ENCODE data around the gene KLHL21.

KLHL21 gene

DNA sequence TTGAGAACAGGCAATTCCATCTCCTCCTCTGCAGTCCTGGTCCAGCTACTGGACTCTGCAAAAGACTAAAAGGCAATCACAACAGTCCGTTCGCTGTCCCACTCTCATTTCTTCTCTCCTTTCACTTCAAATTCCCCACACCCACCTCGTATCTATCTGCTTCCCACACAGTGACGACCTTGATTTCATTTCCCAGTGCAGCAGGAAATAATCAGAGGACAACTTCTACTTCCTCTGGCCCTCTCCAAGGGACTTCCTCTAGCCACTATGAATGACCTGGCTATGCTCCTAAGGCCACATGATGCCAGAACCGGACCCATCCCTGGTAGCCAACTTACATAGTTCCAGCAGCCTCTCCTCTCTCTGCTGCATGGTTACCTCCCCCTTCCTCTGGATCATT is 56.3 kb downstream of the KLHL21 start:
- no peak for DNase-seq

DNA sequence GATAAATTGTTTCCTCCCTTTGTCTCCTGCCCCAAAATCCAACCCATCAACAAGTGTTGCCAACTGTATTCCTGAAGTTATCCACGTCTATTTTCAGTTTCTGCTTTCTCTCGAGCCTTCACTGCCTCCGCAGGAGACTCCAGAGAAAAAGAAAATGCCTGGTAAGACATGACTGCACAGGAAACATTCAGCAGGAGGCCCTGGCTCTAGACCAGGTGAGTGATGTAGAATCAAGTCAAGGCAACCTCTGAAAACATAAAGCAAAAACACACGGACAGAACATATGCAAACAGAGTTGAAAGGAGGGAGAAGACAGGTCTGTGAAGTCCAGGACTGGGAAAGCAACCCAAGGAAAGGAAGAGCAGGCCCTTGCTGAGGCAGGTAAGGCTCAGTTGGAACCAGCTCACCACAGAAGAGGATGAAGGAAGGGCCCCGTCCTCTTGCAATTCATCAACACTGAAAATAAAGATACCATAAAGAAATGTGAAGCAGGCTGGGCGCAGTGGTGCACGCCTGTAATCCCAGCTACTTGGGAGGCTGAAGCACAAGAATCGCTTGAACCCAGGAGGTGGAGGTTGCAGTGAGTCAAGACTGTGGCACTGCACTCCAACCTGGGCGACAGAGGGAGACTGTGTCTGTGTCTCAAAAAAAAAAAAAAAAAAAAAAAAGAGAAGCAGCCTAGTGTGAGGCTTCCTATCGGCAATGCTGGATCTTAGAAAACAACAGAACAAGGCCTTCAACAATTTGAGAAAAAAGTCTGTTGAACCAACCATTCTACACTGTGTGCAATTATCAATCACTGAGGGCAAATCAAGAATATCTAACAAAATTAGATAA is 57.2 kb downstream of the KLHL21 start:
- DNase-seq: no peak

DNA sequence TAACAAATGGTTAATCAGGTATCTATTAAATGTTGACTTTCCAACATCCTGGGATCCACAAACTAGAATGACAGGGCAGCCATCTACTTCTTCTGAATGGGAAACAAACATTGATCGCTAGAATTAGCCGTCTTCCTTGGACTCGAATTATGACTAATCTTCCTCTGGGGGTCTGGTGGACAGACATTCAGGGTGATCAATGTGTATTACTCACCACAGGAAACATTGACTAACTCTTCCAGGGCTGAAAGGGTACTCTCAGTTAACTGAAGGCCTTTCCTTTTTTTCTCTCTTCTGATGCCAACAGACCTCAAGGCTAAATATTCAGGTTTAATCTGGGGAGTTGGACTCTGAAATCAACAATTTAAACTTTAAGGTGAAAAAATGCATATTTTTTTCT is 57.8 kb downstream of the KLHL21 start:
- no peak for DNase-seq

All from DMS53 (cell line).